H1 (cell line): ENCODE data around the gene GFOD1.

ENCODE experiments used
- JUN ChIP-seq: IDR thresholded peaks from 2 replicates; pipeline ENCODE4 v1.6.1; 2011; ENCODE audit warnings: low read depth, mild to moderate bottlenecking, improper control_type of control experiment, low read length
- TBP ChIP-seq: IDR thresholded peaks from 2 replicates; pipeline ENCODE4 v1.6.1; 2011; ENCODE audit warnings: low read depth, low read length, improper control_type of control experiment
- TCF12 ChIP-seq: IDR thresholded peaks from 2 replicates; pipeline ENCODE4 v1.6.1; 2011; ENCODE audit warnings: low read depth, mild to moderate bottlenecking, low read length
- TF ChIP-seq, protein P1 (sequence below), 3 experiments: IDR thresholded peaks; 1 replicate in 2 of 3; 2 replicates in 1 of 3; pipeline versions ENCODE4 v1.5.1 to v1.6.1; 2011; ENCODE audit warnings: low read length in 3 of 3, mild to moderate bottlenecking in 3 of 3, inconsistent platforms in 2 of 3, low read depth in 1 of 3, moderate library complexity in 1 of 3; ENCODE audit not compliant: insufficient read depth in 1 of 3; ENCODE audit errors: control extremely low read depth in 1 of 3
- TF ChIP-seq, protein P2 (sequence below): IDR thresholded peaks from 2 replicates; pipeline ENCODE4 v1.6.1; 2012; ENCODE audit warnings: inconsistent platforms

DNA sequence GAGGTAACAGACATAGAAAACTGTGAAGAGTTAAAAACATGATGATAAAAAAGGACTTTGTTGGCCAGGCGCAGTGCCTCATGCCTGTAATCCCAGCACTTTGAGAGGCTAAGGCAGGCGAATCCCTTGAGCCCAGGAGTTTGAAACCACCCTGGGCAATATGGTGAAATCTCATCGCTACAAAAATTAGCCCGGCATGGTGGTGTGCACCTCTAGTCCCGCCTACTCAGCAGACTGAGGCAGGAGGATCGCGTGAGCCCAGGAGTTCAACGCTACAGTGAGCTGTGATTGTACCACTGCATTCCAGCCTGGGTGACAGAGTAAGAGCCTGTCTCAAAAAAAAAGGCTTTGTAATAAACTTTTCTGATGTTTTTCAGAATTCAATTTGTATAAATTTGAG lies 60.1 kb downstream of the GFOD1 start:
- TF ChIP-seq JUN = no peak
- TF ChIP-seq TCF12 = no peak
- TF ChIP-seq, protein P1, sequence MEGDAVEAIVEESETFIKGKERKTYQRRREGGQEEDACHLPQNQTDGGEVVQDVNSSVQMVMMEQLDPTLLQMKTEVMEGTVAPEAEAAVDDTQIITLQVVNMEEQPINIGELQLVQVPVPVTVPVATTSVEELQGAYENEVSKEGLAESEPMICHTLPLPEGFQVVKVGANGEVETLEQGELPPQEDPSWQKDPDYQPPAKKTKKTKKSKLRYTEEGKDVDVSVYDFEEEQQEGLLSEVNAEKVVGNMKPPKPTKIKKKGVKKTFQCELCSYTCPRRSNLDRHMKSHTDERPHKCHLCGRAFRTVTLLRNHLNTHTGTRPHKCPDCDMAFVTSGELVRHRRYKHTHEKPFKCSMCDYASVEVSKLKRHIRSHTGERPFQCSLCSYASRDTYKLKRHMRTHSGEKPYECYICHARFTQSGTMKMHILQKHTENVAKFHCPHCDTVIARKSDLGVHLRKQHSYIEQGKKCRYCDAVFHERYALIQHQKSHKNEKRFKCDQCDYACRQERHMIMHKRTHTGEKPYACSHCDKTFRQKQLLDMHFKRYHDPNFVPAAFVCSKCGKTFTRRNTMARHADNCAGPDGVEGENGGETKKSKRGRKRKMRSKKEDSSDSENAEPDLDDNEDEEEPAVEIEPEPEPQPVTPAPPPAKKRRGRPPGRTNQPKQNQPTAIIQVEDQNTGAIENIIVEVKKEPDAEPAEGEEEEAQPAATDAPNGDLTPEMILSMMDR (IDR thresholded peaks at IDR 0.05; ENCODE audit: control extremely low read depth in 1 of 3, insufficient read depth in 1 of 3, low read depth in 1 of 3, low read length in 3 of 3) = no peak
- TF ChIP-seq, protein P2, sequence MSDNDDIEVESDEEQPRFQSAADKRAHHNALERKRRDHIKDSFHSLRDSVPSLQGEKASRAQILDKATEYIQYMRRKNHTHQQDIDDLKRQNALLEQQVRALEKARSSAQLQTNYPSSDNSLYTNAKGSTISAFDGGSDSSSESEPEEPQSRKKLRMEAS = no peak
- no peak for TF ChIP-seq TBP
